Subcutaneous abdominal adipose tissue (tissue), 5 donors: ENCODE data around the gene LMBR1.

Source experiments
- H3K27ac ChIP-seq: one replicate; pipeline ENCODE4 v1.7.0; 2013; ENCODE audit warnings: low read depth, mild to moderate bottlenecking, inconsistent platforms, low read length, moderate library complexity
- H3K27me3 ChIP-seq, 5 donors: one replicate each; pipeline ENCODE4 v1.7.0; 2013; ENCODE audit warnings: low read length in 5 of 5, inconsistent platforms in 1 of 5; ENCODE audit not compliant: control insufficient read depth in 5 of 5, insufficient read depth in 4 of 5
- H3K36me3 ChIP-seq, 5 donors: one replicate each; pipeline ENCODE4 v1.7.0; 2013; ENCODE audit warnings: low read length in 5 of 5; ENCODE audit not compliant: control insufficient read depth in 5 of 5, insufficient read depth in 5 of 5
- H3K4me1 ChIP-seq, 5 donors: one replicate each; pipeline ENCODE4 v1.7.0; 2013; ENCODE audit warnings: low read length in 5 of 5, mild to moderate bottlenecking in 3 of 5, moderate library complexity in 1 of 5; ENCODE audit not compliant: control insufficient read depth in 5 of 5, insufficient read depth in 5 of 5
- H3K4me3 ChIP-seq, 5 donors: one replicate each; pipeline ENCODE4 v1.7.0; 2013; ENCODE audit warnings: low read length in 5 of 5, low read depth in 1 of 5
- H3K9ac ChIP-seq, 5 donors: one replicate each; pipeline ENCODE4 v1.7.0; 2013; ENCODE audit warnings: low read length in 5 of 5, mild to moderate bottlenecking in 4 of 5, moderate library complexity in 3 of 5
- H3K9me3 ChIP-seq, 5 donors: one replicate each; pipeline ENCODE4 v1.7.0; 2013; ENCODE audit warnings: low read length in 5 of 5; ENCODE audit not compliant: control insufficient read depth in 5 of 5
- donor health status: healthy.
- donor health status: healthy.
- donor health status: healthy.
- donor health status: healthy.
- donor health status: healthy.

The LMBR1 gene

GRCh38 chr7:156753229-156753560 is 139.8 kb downstream of the LMBR1 start:
- Histone ChIP-seq H3K27me3 (no peaks in the 10 kb centered on the region), H3K27ac (no peak overlapping the region), H3K9me3 (no peaks in the 10 kb centered on the region), H3K9ac (no peak overlapping the region), H3K36me3 (peaks cover 6 to 20% (median 10%) of the 10 kb centered on the region in 5 donors), H3K4me1 (no peaks in the 10 kb centered on the region), H3K4me3 (no peak overlapping the region)

GRCh38 chr7:156752367-156753228 is 140.4 kb downstream of the LMBR1 start:
- Histone ChIP-seq H3K27me3 (no peaks in the 10 kb centered on the region), H3K36me3 (peaks cover 6 to 20% (median 10%) of the 10 kb centered on the region in 5 donors), H3K9me3 (no peaks in the 10 kb centered on the region), H3K4me1 (no peaks in the 10 kb centered on the region), H3K27ac (no peak overlapping the region), H3K9ac (no peak overlapping the region), H3K4me3 (no peak overlapping the region)

GRCh38 chr7:156751319-156751718 is 141.7 kb downstream of the LMBR1 start:
- Histone ChIP-seq H3K4me1 (no peaks in the 10 kb centered on the region), H3K9ac (no peak overlapping the region)

GRCh38 chr7:156747718-156748117 is 145.3 kb downstream of the LMBR1 start:
- Histone ChIP-seq H3K4me3 (no peak overlapping the region), H3K9ac (no peak overlapping the region), H3K36me3 (peaks cover 3 to 6% (median 3%) of the 10 kb centered on the region in 5 donors), H3K9me3 (no peaks in the 10 kb centered on the region), H3K27me3 (no peaks in the 10 kb centered on the region), H3K4me1 (no peaks in the 10 kb centered on the region), H3K27ac (no peak overlapping the region)

More at GRCh38 chr7:156751319-156751718, 141.7 kb downstream of the LMBR1 start:
- Histone ChIP-seq H3K27me3 (no peaks in the 10 kb centered on the region), H3K27ac (no peak overlapping the region), H3K4me3 (no peak overlapping the region), H3K36me3 (peaks cover 6 to 20% (median 10%) of the 10 kb centered on the region in 5 donors), H3K9me3 (no peaks in the 10 kb centered on the region)

GRCh38 chr7:156746891-156747290 is 146.1 kb downstream of the LMBR1 start:
- peaks cover 3 to 6% (median 3%) of the 10 kb centered on the region in 5 donors for H3K36me3 ChIP-seq
- no peak overlapping the region for H3K4me3 ChIP-seq
- H3K9ac ChIP-seq, result no peak overlapping the region
- H3K27me3 ChIP-seq, result no peaks in the 10 kb centered on the region
- H3K27ac ChIP-seq, result no peak overlapping the region
- no peaks in the 10 kb centered on the region for H3K4me1 ChIP-seq
- no peaks in the 10 kb centered on the region for H3K9me3 ChIP-seq

- Histone ChIP-seq H3K4me1 (no peaks in the 10 kb centered on the region), H3K36me3 (peaks cover 0 to 9% (median 6%) of the 10 kb centered on the region in 5 donors), H3K4me3 (no peak overlapping the region), H3K27me3 (no peaks in the 10 kb centered on the region), H3K9ac (no peak overlapping the region), H3K27ac (no peak overlapping the region), H3K9me3 (peaks cover 0 to 6% (median 0%) of the 10 kb centered on the region in 5 donors)
These were observed 153.4 kb downstream of the LMBR1 start for GRCh38 chr7:156739596-156739995.

GRCh38 chr7:156735851-156736250 is 157.1 kb downstream of the LMBR1 start:
- no peak overlapping the region for H3K9ac ChIP-seq
- H3K36me3 ChIP-seq, result peaks cover 11 to 34% (median 17%) of the 10 kb centered on the region in 5 donors
- peaks cover 2 to 16% (median 11%) of the 10 kb centered on the region in 5 donors for H3K9me3 ChIP-seq
- H3K27ac ChIP-seq, result no peak overlapping the region
- H3K4me3 ChIP-seq, result no peak overlapping the region
- no peaks in the 10 kb centered on the region for H3K4me1 ChIP-seq
- H3K27me3 ChIP-seq, result no peaks in the 10 kb centered on the region

GRCh38 chr7:156733638-156734037 is 159.3 kb downstream of the LMBR1 start:
- Histone ChIP-seq H3K27ac (no peak overlapping the region), H3K27me3 (no peaks in the 10 kb centered on the region), H3K4me1 (peaks cover 0 to 5% (median 0%) of the 10 kb centered on the region in 5 donors), H3K4me3 (no peak overlapping the region), H3K36me3 (peaks cover 10 to 34% (median 17%) of the 10 kb centered on the region in 5 donors), H3K9ac (no peak overlapping the region), H3K9me3 (peaks cover 2 to 16% (median 11%) of the 10 kb centered on the region in 5 donors)

GRCh38 chr7:156732091-156732625 is 160.8 kb downstream of the LMBR1 start:
- H3K9ac ChIP-seq, result no peak overlapping the region
- peaks cover 10 to 34% (median 17%) of the 10 kb centered on the region in 5 donors for H3K36me3 ChIP-seq
- H3K9me3 ChIP-seq, result peaks cover 2 to 16% (median 11%) of the 10 kb centered on the region in 5 donors
- no peaks in the 10 kb centered on the region for H3K27me3 ChIP-seq
- H3K27ac ChIP-seq, result no peak overlapping the region
- H3K4me1 ChIP-seq, result peaks cover 0 to 5% (median 0%) of the 10 kb centered on the region in 5 donors
- no peak overlapping the region for H3K4me3 ChIP-seq

- Histone ChIP-seq H3K27me3 (no peaks in the 10 kb centered on the region), H3K27ac (no peak overlapping the region), H3K36me3 (peaks cover 10 to 34% (median 17%) of the 10 kb centered on the region in 5 donors), H3K4me3 (no peak overlapping the region), H3K4me1 (peaks cover 0 to 5% (median 0%) of the 10 kb centered on the region in 5 donors), H3K9me3 (peaks cover 2 to 16% (median 11%) of the 10 kb centered on the region in 5 donors), H3K9ac (no peak overlapping the region)
These were observed 161.3 kb downstream of the LMBR1 start for GRCh38 chr7:156731651-156732050.
